GM21381 (cell line): ENCODE results near the gene PALM.
"Not testable (repeated sequence)": the region's sequence is repeated elsewhere in the genome, so short reads cannot be mapped to it uniquely, and the experiment has no call there.

Experiments used
- ATAC-seq: cut with Tn5 transposase; IDR thresholded peaks from one replicate; pipeline ENCODE4 v1.9.1; 2021; ENCODE audit warnings: mild to moderate bottlenecking, moderate library complexity; ENCODE audit not compliant: unreplicated experiment

Gene PALM

DNA sequence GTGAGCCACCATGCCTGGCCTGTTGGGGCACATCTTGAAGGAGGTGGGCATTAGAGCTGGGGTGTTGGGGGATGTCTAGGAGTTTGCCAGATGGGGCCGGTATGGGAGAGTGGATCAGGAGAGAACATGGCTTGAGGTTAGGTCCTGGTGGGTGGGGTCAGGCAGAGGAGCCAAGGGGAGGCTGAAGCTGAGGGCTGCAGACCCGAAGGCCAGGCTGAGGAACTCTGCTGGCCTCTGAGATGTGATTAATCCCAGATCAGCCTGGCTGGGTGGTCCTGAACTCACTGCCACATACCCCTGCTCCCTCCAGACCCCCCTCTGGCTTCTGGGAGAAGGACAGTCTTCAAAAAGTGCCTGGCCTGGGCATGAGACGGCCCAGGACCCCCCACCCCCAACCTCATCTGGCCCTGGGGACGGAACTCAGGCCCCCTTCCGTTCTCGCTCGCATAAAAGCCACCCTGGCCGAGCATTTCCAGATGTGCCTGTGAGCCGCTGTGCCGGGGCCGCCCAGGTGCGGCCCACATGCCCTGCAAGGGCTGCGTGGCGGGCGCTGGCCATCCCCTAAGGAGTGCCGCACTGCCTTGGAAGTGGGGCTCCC is 29.8 kb upstream of the PALM start:
- no peak for ATAC-seq

- peak; percentile 14 for ATAC-seq
Observed at GRCh38 chr19:679418-680286, 29.1 kb upstream of the PALM start.

DNA sequence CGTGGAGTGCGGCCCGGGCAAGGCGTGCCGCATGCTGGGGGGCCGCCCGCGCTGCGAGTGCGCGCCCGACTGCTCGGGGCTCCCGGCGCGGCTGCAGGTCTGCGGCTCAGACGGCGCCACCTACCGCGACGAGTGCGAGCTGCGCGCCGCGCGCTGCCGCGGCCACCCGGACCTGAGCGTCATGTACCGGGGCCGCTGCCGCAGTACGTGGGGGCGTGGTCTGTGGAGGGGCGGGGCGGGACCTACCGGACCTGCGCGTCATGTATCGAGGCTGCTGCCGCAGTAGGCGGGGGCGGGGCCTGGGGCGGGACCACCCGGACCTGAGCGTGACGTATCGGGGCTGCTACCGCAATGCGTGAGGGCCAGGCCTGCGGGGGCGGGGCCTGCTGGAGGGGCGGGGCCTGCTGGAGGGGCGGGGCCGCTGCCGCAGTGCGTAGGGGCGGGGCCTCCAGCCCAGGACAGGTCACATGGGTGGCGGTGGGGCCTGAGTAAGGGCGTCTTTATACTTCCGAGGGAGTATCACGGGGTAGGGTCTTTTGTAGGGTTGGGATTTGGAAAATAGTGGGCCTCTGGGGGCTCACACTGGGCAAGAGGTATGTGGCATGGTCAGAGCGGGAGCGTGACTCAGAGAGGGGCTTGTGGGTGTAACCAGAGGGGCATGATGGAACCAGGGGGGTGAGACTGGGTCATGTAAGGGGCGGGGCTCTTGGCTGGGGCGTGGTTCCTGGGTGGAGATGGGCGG is 28.3 kb upstream of the PALM start:
- ATAC-seq = peak; percentile 71

GRCh38 chr19:681029-682019 is 27.4 kb upstream of the PALM start:
- ATAC-seq = no peak

GRCh38 chr19:682678-683320 is 25.9 kb upstream of the PALM start:
- no peak for ATAC-seq

GRCh38 chr19:685454-685931 is 23.2 kb upstream of the PALM start:
- ATAC-seq = no peak

- no peak for ATAC-seq
Observed at GRCh38 chr19:686589-687297, 22.0 kb upstream of the PALM start.

DNA sequence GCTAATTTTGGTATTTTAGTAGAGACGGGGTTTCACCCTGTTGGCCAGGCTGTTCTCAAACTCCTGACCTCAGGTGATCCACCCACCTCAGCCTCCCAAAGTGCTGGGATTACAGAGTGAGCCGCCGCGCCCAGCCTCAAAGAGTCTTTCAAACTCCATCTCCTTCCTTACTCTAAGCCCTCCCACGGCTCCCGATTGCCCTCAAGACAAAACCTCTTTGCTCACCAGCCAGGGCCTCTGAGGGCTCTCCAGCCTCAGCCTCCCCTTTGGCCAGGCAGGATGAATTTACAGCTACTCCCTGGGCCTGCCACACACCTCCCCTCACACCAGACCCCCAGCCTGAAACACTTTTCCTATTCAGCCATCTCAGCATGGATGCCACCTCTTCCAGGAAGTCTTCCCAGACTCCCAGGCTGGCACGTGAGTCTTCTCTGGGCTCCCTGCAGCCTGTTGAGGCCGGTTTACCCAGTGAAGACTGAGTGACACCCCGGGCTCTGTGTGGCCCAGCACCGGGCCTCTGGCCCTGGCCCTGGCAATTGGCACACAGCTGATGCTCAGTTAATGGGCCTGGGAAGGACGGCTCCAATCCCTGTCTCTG is 21.1 kb upstream of the PALM start:
- no peak for ATAC-seq

GRCh38 chr19:688214-688613 is 20.5 kb upstream of the PALM start:
- ATAC-seq = no peak

DNA sequence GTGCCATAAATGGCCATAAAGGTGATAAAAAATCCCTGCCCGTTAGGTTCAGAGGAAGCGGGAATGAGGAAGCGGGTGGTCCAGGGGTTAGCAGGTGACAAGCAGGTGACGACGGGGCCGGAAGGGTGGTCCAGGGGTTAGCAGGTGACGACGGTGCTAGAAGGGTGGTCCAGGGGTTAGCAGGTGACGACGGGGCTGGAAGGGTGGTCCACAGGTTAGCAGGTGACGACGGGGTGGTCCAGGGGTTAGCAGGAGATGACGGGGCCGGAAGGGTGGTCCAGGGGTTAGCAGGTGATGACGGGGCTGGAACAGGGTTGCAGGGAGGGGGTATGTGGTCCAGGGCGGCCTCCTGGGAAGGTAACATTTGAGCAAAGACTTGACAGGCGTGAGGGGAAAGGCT is 19.7 kb upstream of the PALM start:
- no peak for ATAC-seq

- ATAC-seq = no peak
Observed at GRCh38 chr19:690203-690602, 18.5 kb upstream of the PALM start.

GRCh38 chr19:694481-695351 is 14.0 kb upstream of the PALM start:
- no peak for ATAC-seq

- no peak for ATAC-seq
Observed at GRCh38 chr19:695352-695949, 13.3 kb upstream of the PALM start, which contains the start of gene PRSS57. TSS of gene PRSS57 (minus strand) at chr19:695452. CDS start at chr19:695430, 22 bp downstream.

GRCh38 chr19:698529-698928 is 10.2 kb upstream of the PALM start:
- not testable (repeated sequence) for ATAC-seq

DNA sequence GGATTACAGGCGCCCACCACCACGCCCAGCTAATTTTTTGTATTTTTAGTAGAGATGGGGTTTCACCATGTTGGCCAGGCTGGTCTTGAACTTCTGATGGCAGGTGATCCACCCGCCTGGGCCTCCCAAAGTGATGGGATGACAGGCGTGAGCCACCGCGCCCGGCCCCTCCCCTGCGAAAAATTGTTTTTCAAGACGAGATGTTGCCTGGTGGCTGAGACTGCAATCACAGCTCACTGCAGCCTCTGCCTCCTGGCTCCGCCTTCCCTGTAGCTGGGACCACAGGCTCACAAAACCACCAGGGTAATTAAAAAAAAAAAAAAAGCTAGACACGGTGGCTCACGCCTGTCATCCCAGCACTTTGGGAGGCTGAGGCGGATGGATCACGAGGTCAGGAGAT is 8.8 kb upstream of the PALM start:
- ATAC-seq = not testable (repeated sequence)

DNA sequence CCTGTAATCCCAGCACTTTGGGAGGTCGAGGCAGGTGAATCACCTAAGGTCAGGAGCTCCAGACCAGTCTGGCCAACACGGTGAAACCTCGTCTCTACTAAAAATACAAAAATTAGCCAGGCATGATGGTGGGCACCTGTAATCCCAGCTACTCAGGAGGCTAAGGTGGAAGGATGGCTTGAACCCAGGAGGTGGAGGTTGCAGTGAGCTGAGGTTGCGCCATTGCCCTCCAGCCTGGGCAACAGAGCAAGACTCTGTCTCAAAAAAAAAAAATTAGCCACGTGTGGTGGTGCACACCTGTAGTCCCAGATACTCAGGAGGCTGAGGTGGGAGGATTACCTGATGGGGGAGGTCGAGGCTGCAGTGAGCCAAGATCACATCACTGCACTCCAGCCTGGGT is 5.9 kb upstream of the PALM start:
- ATAC-seq = not testable (repeated sequence)

DNA sequence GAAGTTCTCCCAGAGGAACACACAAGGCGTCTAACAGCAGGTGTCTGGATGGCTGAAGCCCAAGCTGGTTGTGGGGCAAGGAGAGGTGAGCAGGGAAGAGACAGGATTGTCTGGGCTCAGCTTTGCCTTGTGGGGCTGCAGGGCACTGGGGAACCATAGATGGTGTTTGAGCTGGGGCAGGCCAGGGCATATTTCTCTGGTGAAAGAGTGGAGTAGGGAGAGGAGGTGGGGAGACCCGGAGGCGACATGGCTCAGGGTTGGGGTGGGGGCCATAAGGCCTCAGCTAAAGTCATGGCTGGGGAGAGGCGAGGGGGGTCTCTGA is 5.4 kb upstream of the PALM start:
- no peak for ATAC-seq
